ENCODE data around the gene IRF2.

DNA sequence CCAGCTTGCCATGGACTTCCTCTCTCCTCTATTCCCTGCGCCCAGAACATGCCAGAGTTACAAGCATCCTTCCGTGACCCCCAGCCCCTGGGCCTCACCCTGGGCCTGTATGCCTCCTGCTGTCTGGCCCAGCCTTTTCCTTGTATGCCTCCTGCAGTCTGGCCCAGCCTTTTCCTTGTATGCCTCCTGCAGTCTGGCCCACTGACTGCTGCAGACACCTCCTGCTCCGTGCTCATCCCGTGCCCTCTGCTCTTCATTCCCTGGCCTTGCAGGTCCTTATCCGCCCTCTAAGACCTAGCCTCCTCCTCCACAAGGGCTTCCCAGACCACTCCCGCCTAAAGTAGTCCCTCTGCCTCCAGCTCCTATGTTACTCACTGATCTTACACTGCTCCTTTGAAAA is 44.2 kb downstream of the IRF2 start:
- TF ChIP-seq, protein P1, sequence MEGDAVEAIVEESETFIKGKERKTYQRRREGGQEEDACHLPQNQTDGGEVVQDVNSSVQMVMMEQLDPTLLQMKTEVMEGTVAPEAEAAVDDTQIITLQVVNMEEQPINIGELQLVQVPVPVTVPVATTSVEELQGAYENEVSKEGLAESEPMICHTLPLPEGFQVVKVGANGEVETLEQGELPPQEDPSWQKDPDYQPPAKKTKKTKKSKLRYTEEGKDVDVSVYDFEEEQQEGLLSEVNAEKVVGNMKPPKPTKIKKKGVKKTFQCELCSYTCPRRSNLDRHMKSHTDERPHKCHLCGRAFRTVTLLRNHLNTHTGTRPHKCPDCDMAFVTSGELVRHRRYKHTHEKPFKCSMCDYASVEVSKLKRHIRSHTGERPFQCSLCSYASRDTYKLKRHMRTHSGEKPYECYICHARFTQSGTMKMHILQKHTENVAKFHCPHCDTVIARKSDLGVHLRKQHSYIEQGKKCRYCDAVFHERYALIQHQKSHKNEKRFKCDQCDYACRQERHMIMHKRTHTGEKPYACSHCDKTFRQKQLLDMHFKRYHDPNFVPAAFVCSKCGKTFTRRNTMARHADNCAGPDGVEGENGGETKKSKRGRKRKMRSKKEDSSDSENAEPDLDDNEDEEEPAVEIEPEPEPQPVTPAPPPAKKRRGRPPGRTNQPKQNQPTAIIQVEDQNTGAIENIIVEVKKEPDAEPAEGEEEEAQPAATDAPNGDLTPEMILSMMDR (IDR thresholded peaks at IDR 0.05): no peak
- no peak for TF ChIP-seq POLR2A (IDR thresholded peaks at IDR 0.05)
- TF ChIP-seq EP300 (IDR thresholded peaks at IDR 0.05): no peak

All from ovary (tissue), 3 donors.